Peyer's patch (tissue), 4 donors: ENCODE results near the gene AZIN2. TPM values are rescaled to one million over a fixed set of nuclear protein-coding genes. Genes with fewer than 3 reads are reported as not detected.
"Not testable (repeated sequence)": the region's sequence is repeated elsewhere in the genome, so short reads cannot be mapped to it uniquely, and the experiment has no call there.

ENCODE experiments used
- DNase-seq, 3 donors: peaks; one replicate each; pipeline ENCODE4 v3.0.0-alpha.2; 2017 to 2019
- H3K27ac ChIP-seq, 4 donors: fragments of 200-600 bp; sonication (generic); one replicate each; pipeline ENCODE4 v1.5.1; 2016 to 2019
- H3K27me3 ChIP-seq, 2 donors: fragments of 200-600 bp; sonication (generic); one replicate each; pipeline ENCODE4 v1.5.1; 2019
- H3K36me3 ChIP-seq, 3 donors: fragments of 200-600 bp; sonication (generic); one replicate each; pipeline ENCODE4 v1.5.1; 2016 to 2019
- H3K4me1 ChIP-seq, 4 donors: fragments of 200-600 bp; sonication (generic); one replicate each; pipeline ENCODE4 v1.5.1; 2016 to 2019
- H3K4me3 ChIP-seq, 4 donors: fragments of 200-600 bp; sonication (generic); 1 replicate in 3 of 4; 2 replicates in 1 of 4; pipeline ENCODE4 v1.5.1; 2016 to 2019; ENCODE audit warnings: mild to moderate bottlenecking in 1 of 4
- H3K9me3 ChIP-seq, 4 donors: fragments of 200-600 bp; sonication (generic); one replicate each; pipeline ENCODE4 v1.5.1; 2016 to 2019; ENCODE audit warnings: mild to moderate bottlenecking in 1 of 4
- POLR2A ChIP-seq, 2 donors: fragments of 450-650 bp; IDR thresholded peaks; one replicate each; pipeline ENCODE4 v1.5.1; 2017; ENCODE audit warnings: antibody characterized with exemption in 2 of 2, mild to moderate bottlenecking in 2 of 2, moderate library complexity in 2 of 2
- total RNA-seq, 4 donors: library from RNA; depleted of rRNA; stranded (reverse); fragments of >200 nt; gene quantifications; one replicate each; pipeline ENCODE4 v1.1.0, GENCODE V29; 2016
- TF ChIP-seq, protein P1 (sequence below), 6 experiments: fragments of 450-650 bp in 4 of 6; fragments of 200-600 bp in 2 of 6; sonication (generic) in 1 of 6; IDR thresholded peaks; one replicate each; pipeline ENCODE4 v1.5.1; 2017 to 2019; ENCODE audit warnings: antibody characterized with exemption in 6 of 6, mild to moderate bottlenecking in 3 of 6, moderate library complexity in 1 of 6

AZIN2 gene
- total RNA-seq, 4 donors from 2014 or later = 0.95 to 26.4 (median 2.2) TPM

GRCh38 chr1:33060579-33061083 is 20.3 kb upstream of the AZIN2 start:
- no peak for TF ChIP-seq POLR2A (IDR thresholded peaks at IDR 0.05)
- TF ChIP-seq, protein P1, sequence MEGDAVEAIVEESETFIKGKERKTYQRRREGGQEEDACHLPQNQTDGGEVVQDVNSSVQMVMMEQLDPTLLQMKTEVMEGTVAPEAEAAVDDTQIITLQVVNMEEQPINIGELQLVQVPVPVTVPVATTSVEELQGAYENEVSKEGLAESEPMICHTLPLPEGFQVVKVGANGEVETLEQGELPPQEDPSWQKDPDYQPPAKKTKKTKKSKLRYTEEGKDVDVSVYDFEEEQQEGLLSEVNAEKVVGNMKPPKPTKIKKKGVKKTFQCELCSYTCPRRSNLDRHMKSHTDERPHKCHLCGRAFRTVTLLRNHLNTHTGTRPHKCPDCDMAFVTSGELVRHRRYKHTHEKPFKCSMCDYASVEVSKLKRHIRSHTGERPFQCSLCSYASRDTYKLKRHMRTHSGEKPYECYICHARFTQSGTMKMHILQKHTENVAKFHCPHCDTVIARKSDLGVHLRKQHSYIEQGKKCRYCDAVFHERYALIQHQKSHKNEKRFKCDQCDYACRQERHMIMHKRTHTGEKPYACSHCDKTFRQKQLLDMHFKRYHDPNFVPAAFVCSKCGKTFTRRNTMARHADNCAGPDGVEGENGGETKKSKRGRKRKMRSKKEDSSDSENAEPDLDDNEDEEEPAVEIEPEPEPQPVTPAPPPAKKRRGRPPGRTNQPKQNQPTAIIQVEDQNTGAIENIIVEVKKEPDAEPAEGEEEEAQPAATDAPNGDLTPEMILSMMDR (IDR thresholded peaks at IDR 0.05) = no peak
- no peak overlapping the region for H3K4me3 ChIP-seq
- no peaks in the 10 kb centered on the region for H3K36me3 ChIP-seq
- no peak for DNase-seq
- H3K9me3 ChIP-seq = peaks cover 0 to 30% (median 14%) of the 10 kb centered on the region in 4 donors
- no peaks in the 10 kb centered on the region for H3K27me3 ChIP-seq
- no peak overlapping the region for H3K27ac ChIP-seq
- H3K4me1 ChIP-seq = peaks cover 0 to 2% (median under 1%) of the 10 kb centered on the region in 4 donors

- H3K4me3 ChIP-seq = no peak overlapping the region
- no peaks in the 10 kb centered on the region for H3K4me1 ChIP-seq
- peaks cover 0 to 33% (median 14%) of the 10 kb centered on the region in 4 donors for H3K9me3 ChIP-seq
- TF ChIP-seq, protein P1 (IDR thresholded peaks at IDR 0.05) = no peak
- TF ChIP-seq POLR2A (IDR thresholded peaks at IDR 0.05) = no peak
- no peaks in the 10 kb centered on the region for H3K27me3 ChIP-seq
- H3K36me3 ChIP-seq = no peaks in the 10 kb centered on the region
- DNase-seq = no peak
- no peak overlapping the region for H3K27ac ChIP-seq
These were observed 19.1 kb upstream of the AZIN2 start for GRCh38 chr1:33061834-33062233.

DNA sequence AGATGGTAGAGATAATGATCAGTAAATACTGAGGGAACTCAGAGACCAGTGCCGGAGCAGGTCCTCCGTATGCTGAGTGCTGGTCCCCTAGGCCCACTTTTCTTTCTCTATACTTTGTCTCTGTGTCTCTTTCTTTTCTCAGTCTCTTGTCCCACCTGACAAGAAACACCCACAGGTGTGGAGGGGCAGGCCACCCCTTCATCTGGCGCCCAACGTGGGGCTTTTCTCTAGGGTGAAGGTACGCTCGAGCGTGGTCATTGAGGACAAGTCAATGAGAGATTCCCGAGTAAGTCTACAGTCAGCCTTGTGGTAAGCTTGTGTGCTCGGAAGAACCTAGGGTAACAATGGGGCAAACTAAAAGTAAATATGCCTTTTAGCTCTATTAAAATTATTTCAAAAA is 16.7 kb upstream of the AZIN2 start:
- not testable (repeated sequence) for H3K36me3 ChIP-seq, H3K4me3 ChIP-seq, H3K27me3 ChIP-seq, H3K4me1 ChIP-seq, H3K27ac ChIP-seq, DNase-seq
- H3K9me3 ChIP-seq = peaks cover 0 to 33% (median 14%) of the 10 kb centered on the region in 4 donors

- Histone ChIP-seq H3K4me1 (no peaks in the 10 kb centered on the region), H3K36me3 (no peaks in the 10 kb centered on the region), H3K27me3 (no peaks in the 10 kb centered on the region), H3K4me3 (no peak overlapping the region), H3K27ac (no peak overlapping the region), H3K9me3 (peaks cover 0 to 33% (median 14%) of the 10 kb centered on the region in 4 donors)
- no peak for DNase-seq
- TF ChIP-seq, protein P1 (IDR thresholded peaks at IDR 0.05) = no peak
- no peak for TF ChIP-seq POLR2A (IDR thresholded peaks at IDR 0.05)
These were observed 15.7 kb upstream of the AZIN2 start for GRCh38 chr1:33065301-33065700.

DNA sequence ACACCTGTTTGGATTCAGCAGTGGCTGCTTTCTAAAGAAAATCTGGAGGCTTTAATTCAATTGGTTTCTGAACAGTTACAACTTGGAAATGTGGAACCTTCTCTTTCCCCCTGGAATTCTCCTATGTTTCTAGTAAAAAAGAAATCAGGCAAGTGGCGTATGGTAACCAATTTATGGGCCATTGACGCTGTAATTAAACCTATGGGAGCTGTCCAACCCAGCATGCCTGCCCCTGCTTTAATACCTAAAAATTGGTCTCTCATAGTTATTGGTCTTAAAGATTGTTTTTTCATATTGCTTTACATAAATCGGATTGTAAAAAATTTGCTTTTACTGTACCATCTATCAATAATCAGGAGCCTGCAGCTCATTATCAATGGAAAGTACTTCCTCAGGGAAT is 14.5 kb upstream of the AZIN2 start:
- peaks cover 0 to 33% (median 14%) of the 10 kb centered on the region in 4 donors for H3K9me3 ChIP-seq
- DNase-seq = not testable (repeated sequence)

GRCh38 chr1:33068108-33068507 is 12.8 kb upstream of the AZIN2 start:
- not testable (repeated sequence) for DNase-seq, H3K27me3 ChIP-seq, H3K36me3 ChIP-seq, H3K4me1 ChIP-seq, H3K4me3 ChIP-seq, H3K27ac ChIP-seq
- peaks cover 0 to 26% (median 7%) of the 10 kb centered on the region in 4 donors for H3K9me3 ChIP-seq

More for the DNA sequence above, 14.5 kb upstream of the AZIN2 start:
- not testable (repeated sequence) for H3K27me3 ChIP-seq, H3K36me3 ChIP-seq, H3K27ac ChIP-seq, H3K4me3 ChIP-seq, H3K4me1 ChIP-seq

DNA sequence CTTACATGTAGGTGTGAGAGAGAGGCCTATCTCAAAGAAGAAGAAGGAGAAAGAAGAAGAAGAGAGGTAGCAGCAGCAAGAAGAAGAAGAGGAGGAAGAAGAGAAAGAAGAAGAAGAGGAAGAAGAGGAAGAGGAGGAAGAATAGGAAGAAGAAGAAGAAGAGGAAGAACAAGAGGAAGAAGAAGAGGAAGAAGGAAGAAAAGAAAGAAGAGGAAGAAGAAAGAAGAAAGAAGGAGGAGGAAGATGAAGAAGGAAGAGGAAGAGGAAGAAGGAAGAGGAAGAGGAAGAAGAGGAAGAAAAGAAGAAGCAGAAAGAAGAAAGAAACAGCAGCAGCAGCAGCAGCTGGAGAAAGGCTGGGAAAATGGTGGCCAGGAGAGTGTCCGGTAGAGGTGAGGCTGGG is 10.3 kb upstream of the AZIN2 start:
- no peak for DNase-seq
- H3K4me3 ChIP-seq = no peak overlapping the region
- H3K27ac ChIP-seq = no peak overlapping the region
- no peaks in the 10 kb centered on the region for H3K4me1 ChIP-seq
- peaks cover 0 to 3% (median under 1%) of the 10 kb centered on the region in 4 donors for H3K9me3 ChIP-seq
- no peaks in the 10 kb centered on the region for H3K36me3 ChIP-seq
- TF ChIP-seq, protein P1 (IDR thresholded peaks at IDR 0.05) = no peak
- TF ChIP-seq POLR2A (IDR thresholded peaks at IDR 0.05) = no peak
- no peaks in the 10 kb centered on the region for H3K27me3 ChIP-seq
